HG03280 (cell line): ENCODE results near the gene FTHL17.
A peak's percentile ranks its signal among the peaks of the same experiment; 100 is the strongest.

Experiments
- ATAC-seq: cut with Tn5 transposase; IDR thresholded peaks from one replicate; pipeline ENCODE4 v1.9.1; 2021; ENCODE audit warnings: mild to moderate bottlenecking, moderate library complexity; ENCODE audit not compliant: unreplicated experiment

The FTHL17 gene

DNA sequence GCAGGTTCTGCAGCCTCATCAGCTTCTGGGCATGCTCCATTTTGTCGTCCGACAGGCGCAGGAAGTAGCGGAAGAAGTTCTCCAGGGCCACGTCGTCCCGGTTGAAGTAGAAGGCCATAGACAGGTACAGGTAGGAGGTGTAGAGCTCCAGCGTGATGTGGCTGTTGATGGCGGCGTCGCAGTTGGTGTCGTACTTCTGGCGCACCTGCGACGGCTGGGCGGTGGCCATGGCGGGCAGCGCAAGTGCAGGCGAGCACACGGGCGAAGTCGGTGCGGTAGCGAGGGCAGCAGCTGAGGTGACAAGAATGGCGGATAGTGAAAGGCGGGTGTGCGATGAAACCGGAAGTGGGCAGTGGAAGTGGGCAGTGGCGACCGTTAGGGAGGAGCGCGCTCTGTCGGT, at the start of gene FTHL17:
Gene FTHL17, minus strand, starts transcription at position 317 of the 400 bp plus-strand sequence. Its CDS starts 88 bp downstream, at position 229.
- ATAC-seq: no peak

DNA sequence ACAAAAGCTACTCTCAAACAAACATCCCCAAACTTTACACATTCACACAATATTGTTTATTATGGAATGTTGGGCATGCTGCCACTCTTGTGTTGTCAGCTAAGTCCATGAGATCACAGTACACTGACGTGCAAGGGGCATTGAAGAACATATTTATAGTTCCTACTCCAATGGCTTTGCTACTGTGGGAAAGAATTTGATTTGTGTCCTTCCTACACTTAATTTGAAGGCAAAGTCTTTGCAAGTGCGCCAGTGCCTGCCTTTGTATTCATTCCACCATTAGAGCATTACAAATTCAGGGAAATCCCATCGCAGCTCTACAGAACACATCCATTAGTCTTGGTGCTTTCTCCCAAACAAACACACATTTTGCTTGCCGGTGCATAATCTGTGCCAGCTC, 45.4 kb upstream of the FTHL17 start:
- no peak for ATAC-seq

DNA sequence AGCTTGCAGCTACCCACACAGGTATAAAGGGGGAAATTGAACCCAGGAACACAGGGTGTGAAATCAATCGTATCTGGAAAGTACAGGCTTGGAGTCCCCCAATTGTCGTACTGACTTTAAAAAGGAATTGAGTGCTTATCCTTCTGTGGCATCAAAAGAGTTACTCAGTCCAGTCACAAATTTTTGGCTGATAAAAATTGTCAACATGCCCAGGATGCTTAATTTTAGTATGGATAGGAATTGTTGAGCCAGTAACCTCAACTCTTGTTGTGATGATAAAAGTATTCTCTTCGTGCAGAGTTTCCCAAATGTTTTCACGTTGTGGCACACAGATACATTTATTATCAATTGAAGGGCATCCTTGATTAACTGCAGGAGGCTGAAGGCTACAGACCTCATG, 43.6 kb upstream of the FTHL17 start:
- no peak for ATAC-seq

DNA sequence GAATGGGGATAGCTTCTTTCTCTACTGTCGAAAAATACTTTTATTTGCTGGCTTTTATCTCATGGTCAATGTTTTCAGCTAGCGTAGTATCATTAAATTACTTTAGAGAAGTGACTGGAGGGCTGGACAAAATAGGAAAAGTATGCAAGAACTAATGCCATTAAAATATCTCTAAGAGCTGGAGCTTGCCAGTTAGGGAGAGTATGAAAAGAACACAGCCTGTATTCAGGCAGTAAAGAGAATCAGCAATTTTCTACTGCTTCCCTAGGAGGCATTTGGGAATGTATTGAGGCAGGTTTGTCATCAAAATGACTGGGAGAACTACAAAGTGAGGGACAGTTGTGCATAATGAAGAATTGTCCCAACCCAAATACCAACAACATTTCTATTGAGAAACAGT, 43.0 kb upstream of the FTHL17 start:
- ATAC-seq: no peak

DNA sequence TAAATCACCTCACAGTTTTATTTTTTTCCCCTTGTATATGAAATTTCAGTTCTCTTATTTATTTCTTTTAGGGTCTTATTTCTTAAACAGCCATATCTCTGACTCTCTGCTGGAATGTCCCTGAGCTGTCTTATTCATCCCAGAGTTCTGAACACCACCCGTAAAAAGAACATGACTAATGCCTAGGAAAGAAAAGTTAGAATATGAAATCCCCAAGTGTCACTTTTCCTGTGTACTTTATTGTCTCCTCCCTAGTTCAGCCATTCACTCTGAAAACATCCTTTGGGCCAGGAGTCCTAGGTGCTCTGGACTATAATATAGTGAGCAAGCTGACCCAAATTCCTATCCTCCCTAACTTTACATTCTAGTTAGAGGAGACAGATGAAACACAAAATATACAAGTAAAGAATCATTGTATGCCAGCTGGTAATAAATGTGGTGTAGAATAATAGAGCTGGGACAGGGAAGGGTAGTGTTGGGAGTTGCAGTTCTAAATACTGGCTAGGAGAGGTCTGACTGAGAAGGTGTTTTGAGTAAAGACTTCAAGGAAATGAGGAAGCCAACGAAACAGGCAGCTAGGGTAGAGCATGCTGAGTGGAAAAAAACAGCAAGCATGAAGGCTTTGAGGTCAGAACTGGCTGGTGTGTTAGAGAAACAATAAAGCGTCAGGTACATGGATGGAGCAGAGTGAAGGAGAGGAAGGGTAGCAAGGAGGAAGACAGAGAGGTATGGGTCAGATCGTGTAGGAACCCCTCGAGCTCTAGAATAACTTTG, 40.6 kb upstream of the FTHL17 start:
- no peak for ATAC-seq

DNA sequence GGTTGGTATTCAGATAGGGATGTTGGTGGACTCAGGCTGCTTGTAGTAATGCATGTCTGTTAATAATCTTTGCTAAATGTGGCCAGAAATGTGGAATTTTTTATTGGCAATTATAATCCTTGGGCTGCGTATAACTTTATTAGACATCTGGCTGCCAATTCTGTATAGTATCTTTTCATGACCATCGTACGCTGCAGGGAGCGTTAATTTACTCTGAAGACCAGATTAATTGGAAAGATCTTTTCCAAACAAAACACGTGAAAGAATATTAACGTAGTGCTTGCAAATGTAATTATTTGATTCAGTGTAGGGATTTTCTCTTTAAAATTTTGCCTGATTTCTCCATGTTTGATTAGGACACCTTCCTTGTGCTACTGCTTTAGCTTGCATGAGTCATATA, 38.8 kb upstream of the FTHL17 start:
- no peak for ATAC-seq

DNA sequence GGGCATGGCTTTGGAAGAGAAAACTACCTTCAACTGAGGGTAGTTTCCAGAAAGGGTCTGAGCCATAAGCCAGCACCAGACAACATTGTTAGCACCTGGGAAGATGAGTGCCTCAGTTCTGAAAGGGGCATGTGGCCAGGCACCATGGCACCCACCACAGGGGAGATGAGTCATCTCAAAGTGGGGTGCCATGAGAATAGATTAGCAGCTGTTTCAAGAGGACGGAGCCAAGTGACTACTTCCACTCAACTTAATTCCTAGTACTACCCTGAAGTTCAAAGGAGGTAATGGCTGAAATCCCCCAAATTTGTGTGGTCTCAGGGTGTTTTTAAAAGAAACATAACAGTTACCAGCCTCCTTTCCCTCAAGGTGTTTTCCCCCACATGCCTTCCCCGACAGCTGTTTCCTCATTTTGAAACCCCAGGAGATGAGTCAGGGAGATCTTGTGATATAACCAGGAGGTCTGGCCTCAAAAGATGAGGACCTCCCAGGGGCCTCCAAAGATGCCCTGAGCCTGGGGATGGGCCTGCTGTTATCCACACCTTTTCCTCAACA, 27.8 kb upstream of the FTHL17 start:
- peak; percentile 61 for ATAC-seq

DNA sequence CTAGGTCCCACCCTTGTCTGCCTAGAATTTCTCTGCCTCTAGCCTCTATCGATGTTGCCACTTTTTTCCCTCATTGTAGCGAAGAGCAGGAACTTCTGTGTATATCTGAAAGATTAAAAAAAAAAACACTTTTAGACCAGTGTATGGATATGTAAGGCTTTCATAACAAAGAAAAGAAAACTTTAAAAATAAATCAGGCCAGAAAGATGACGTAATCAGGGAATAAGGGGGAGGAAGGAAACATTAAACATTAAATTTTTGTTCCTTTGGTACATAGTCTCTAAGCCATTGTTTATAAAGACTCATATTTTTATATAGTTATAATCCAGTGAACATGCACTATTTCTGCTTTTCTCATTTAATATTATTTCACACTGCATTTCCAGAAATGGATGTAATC, 26.2 kb upstream of the FTHL17 start:
- ATAC-seq: no peak

DNA sequence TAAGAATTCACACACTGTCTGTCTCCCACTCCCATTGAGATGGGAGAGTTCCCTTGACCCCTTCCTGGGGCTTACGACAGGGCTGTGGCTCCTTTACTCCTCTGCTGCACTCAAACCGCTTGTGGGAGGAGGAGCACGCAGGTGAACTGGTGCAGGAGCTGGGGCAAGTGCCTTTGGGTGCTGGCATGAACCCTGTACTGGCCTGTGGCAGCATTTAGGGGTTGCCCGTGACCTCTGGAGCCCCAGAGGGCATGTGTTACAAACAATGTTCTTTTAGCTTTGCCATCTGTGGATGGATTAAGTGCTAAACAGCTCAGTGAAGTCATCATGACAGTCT, 21.8 kb upstream of the FTHL17 start:
- no peak for ATAC-seq

DNA sequence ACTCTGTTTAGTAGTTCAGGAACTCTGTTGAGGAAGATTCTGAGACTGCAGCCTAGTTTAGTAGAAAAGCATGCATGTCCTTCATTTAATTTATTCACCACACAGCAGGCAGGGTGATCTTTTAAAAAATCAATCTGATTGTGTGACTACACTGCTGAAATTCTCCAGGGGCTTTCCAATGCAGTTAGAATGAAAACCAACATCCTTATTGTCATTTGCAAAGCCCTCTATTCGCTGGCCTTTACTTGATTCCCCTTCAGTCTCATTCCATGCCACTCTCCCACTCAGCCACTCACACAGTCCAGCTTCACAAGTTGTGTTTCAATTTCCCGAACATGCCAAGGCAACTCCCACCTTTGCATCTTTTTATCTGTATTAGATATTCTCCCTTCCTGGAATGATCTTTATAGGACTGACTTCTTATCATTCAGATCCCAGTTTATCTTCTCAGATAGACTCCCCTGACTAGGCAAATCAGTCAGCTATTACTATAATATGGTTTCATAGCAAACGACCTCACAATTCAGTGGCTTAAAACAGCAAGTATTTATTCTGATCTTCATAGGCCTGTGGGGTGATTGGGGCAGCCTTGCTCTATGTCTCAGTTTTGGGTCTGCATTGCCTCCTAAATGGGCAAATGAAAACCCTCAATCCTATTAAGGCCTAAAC, 21.3 kb upstream of the FTHL17 start:
- no peak for ATAC-seq

DNA sequence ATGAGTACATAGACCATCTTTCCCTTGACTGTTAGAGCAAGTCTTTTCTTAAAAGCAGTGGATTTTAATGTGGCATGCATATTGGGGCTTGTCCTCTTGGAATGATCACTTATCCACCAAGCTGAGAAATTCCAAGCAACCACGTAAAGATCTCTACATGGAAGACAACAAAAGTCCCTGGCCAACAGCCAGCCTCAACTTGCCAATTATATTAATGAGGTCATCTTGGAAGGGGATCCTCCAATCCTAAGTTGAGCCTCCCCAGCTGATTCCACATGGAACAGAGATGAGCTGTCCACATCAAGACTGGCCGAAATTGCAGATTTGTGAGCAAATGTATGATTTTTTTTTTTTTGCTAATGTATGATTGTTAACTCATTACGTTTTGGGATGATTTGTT, 20.6 kb upstream of the FTHL17 start:
- no peak for ATAC-seq

DNA sequence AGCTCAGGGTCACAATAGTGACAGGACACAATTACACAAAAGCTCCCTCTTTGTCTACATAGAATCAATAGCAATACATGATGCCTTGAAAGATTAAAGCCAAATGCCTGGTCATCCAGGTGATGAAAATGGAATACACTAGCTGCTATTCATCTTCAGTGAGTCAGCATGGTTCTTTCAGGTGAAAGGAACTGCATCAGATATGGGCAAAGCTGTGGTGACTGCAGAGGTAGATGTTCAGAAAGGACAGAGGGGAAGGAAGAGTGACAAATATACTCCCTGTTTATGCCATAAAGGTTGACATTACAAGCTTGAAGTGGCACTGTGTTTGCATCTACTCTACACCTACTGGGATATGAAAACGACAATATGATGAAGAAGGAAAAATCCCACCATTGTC, 20.0 kb upstream of the FTHL17 start:
- no peak for ATAC-seq

DNA sequence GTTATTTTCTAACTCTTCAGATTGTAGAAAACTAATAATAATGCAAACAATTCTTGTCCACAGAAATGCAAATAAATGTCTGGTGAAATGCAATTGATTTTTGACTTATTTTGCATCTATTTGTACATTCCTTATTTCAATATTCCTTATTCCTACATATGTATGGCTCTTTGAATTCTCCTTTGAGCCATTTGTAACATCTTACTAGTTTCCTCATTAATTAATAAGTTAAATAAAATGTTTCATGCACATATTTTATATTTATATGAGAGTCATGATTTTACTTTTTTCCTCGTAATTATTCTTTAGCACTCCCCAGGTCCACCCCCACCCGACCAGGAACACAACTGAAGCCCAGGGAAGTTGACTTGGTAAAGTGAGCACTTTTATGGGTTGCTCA, 2.7 kb upstream of the FTHL17 start:
- no peak for ATAC-seq

DNA sequence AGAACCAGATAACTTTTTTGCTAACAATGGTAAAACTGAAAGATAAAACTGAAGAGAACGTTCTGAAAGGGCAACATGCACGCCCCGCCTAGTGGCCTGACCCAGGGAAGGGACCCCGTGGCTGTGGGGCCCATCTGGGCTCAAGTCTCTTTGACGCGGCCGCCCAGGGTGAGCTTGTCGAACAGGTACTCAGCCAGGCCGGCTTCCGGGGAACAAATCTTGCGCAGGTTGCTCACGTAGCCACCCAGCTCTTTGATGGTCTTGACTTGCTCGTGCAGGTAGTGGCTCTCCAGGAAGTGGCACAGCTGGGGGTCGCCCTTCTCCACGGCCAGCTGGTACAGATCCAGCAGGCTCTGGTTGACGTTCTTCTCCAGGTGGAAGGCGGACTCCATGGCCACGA, 579 bp downstream of the FTHL17 start:
- no peak for ATAC-seq

DNA sequence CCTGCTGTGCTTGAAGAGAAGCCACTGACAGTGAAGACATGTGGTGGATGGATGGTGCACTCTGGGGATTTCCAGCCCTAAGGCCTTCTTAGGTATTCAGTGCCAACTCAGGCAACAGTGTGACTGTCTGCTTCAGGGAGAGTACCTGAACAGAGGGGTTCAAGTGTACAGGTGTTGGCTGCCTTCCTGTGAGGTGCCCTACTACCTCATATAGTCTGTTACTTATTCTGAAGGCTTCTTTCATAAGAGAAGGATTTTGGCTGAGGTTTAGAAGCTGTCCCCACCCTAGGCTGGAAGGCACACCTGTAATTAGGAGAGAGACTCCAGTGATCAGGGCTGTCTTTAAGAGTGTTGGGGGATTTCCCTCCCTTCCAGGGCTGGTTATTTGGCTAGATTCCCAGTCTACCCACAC, 1.8 kb downstream of the FTHL17 start:
- ATAC-seq: peak; percentile 61

DNA sequence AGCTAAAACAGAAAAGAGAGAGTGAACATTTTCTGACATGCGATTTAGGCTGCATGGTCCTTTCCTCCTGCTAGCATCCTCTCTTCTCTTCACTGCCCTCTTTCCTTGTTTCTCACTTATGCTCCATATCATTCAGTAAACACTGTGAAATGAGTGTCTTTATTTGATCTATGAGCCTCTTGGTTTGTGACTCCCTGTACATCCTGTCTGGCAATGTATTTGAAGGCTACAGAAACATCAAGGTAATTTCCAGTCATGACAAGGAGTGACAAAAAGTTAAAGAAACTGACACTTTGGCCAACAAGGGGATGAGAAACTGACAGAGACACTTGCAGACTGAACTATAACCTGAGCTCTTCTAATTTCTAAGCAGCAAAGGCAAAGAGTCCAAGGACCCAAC, 8.7 kb downstream of the FTHL17 start:
- ATAC-seq: no peak

DNA sequence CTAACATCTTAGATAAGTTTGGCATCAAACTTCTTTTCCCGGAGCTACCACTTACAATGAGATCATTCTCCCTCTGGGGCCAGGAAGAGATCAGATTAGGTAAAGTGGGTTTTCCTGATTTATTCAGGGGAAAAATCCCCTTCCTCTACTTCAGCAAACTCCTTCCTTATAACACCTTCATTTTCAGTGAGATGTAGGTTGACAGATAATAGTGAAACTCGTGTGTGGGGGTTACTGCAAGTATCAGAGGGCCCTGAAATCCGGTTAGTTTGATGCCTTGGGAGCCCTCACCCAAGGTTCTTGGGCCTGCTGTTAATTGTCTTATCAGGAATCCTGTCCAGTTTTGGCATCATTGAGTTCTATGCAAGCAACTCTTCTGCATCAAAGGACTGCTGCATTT, 10.8 kb downstream of the FTHL17 start:
- no peak for ATAC-seq

DNA sequence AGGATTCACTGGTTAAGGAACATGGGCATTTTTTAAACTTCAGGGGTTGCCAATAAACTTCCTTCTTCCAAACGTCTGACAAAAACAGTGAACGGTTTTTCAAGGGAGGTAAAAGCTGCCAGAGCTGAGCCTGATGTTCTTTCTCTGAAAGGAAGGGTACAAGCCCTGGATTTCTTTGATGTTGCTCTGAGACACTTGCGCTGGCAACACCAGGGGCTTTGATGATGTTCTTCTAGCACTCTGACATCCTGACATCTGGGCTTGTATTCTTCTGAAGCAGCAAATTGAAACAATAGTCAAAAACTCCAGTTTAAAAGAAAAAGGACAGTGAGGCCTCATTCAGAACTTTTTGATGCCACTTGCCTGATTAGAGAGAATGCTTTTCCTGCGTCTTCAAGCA, 11.8 kb downstream of the FTHL17 start:
- ATAC-seq: no peak

DNA sequence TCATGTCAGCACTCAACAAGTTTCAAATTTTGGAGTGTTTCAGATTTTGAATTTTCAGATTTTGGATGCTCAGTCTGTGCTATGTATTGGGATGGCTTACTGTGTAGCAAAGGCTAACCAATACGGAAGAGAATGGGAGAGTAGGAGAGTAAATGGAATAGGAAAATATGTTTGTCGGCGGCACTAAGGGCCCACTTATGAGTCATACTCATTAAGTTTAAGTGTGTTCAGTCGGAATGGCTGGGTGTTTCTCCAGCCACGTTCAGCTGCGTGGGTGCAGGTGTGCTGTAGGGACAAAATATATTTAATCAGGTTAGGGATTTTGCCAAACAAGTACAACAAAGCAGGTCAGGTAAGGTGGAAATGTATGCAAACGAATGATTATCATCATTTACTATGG, 13.6 kb downstream of the FTHL17 start:
- ATAC-seq: no peak

DNA sequence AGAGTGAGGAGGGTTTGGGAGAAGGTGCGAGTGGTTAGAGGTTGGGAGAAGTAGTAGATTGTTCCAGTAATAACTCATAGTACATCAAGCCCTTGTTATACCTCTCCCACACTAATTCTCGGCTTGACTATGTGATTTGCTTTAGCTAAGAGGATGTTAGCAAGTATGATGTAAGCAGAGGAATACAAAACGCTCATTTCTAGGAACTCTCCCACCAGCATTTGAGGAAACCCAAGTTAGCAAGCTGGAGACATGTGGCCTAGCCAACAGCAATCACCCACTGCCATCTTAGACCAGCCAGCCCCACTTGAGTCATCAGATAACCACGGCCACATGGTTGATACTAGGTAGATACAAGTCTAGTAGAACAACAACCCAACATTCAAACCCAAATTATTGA, 14.2 kb downstream of the FTHL17 start:
- ATAC-seq: no peak

DNA sequence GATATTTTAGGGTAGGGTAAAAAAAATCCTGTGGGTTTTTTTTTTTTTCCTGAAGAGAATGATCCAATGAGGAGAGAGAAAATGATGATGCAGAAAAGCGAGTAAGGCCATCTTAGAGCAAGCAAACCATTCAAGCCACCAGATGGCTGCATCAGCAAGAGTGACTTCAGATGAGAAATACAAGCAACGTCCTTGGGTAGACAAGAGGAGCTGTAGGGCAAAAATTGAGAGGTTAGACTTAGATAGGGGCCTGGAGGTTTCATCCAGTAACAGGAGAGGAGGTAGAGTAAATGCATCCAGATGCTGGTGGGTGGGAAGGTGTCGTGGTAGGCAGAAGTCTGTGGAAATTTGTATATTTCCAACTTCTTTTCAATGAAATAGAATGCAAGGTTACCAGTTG, 14.6 kb downstream of the FTHL17 start:
- ATAC-seq: no peak

DNA sequence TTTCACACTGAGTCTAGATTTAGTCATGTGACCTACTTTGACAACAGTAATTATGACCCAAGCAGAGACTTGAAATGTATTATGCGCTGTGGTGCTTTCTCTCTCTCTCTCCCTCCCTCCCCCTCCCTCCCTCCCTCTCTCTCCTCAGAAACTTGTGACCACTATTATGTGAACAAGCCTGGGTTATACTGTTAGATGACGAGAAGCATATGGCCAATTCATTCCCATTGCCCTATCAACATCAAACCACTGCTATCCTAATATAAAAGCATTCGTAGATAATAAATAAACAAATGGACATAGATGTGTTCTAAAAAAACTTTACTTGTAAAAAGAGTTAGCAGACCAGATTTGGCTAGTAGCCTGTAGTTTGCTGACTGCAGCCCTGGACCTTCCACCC, 18.2 kb downstream of the FTHL17 start:
- no peak for ATAC-seq

DNA sequence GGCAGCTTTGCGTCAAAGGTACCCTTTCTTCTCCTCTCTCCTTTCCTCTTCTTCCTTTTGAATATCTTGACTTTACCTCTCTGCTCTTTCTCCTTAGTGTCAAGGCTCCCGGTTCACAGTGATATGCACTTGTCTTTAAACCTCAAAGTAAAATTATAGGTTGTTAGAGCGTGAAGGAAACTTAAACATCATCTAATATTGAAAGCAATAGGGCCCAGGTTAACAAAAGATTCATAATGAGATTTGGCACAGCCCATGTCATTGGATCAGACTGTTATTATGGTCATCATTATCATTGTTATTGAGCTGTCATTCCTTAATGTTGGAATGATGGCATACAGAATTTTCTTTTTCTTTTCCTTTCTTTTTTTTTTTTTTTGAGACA, 32.5 kb downstream of the FTHL17 start:
- ATAC-seq: no peak
